HG03457 (cell line): ENCODE measurements around the gene SH2D3C.

Experiments
- ATAC-seq: cut with Tn5 transposase; IDR thresholded peaks from one replicate; pipeline ENCODE4 v1.9.1; 2021; ENCODE audit warnings: moderate number of reproducible peaks; ENCODE audit not compliant: unreplicated experiment

Gene SH2D3C

DNA sequence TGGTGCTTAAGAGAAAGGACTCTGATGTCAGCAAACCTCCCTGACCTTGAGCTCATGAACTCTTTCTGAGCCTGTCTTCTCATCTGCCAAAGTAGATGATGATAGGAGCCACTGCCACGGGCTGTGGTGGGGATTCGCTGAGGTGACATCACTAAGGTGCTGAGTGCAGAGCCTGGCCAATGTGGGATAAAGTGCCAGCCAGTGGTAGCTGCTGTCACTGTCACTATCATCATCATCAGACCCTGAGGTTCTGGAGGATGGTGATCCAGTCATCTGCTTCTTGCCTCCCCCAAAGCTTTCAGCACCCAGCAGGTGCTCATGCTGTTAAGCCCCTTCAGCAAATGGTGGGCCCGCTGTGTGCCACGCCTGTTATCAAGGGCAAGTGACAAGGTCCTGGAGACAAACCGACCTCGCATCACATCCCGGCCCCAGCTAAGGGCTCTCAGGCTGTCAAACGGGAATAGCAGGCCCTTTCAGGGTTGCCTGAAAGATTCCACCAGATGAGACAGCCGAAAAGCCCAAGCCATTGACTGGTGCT, 30.6 kb upstream of the SH2D3C start:
- no peak for ATAC-seq

- ATAC-seq, result no peak
Measured at GRCh38 chr9:127808347-127809001, 30.0 kb upstream of the SH2D3C start.

GRCh38 chr9:127806871-127807270, 28.4 kb upstream of the SH2D3C start:
- ATAC-seq, result no peak

GRCh38 chr9:127805620-127806019, 27.2 kb upstream of the SH2D3C start:
- ATAC-seq, result no peak

DNA sequence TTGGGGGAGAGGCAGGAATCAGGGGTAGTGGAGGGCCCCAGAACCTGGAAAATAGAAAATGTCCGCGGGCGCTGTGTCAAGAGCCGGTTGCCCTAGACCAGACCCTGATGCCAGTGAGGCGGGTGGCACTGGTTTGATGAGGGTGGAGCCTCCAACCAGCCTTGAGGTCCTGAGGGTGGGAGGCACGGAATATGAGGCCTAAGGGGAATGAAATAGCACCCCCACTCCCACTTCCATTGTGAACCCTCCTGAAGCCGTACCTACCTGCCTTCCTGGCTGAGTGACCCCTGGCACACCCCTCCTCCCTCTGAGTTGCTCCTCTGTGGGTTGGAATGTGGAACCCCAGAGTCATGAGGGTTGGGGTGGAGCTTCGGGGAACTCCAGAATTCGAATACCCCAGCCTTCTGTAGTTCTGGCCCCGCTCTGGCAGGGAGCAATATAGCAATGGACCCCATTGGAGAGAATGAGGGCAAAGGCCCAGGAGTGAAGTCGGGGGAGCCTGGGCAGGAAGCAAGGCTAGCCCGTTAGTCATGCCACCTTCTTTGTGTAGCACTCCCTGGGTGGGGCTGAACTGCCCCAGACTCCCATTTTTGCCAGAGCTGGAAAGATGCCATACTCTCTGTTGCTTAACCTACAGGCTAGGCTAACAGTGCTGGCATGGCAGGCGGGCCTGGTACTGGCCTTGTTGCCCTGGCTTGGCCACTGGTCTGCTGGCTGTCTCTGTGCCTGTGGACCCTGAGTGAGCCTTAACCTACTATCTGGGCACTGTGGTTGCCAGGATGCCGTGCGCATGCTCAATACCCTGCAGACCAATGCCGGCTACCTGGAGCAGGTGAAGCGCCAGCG, 25.3 kb upstream of the SH2D3C start:
- ATAC-seq, result no peak

GRCh38 chr9:127802576-127803443, 24.3 kb upstream of the SH2D3C start, which contains the start of gene FPGS:
TSS of gene FPGS (plus strand) at chr9:127802882. CDS start at chr9:127802925, 43 bp downstream.
- ATAC-seq, result peak; percentile 43

DNA sequence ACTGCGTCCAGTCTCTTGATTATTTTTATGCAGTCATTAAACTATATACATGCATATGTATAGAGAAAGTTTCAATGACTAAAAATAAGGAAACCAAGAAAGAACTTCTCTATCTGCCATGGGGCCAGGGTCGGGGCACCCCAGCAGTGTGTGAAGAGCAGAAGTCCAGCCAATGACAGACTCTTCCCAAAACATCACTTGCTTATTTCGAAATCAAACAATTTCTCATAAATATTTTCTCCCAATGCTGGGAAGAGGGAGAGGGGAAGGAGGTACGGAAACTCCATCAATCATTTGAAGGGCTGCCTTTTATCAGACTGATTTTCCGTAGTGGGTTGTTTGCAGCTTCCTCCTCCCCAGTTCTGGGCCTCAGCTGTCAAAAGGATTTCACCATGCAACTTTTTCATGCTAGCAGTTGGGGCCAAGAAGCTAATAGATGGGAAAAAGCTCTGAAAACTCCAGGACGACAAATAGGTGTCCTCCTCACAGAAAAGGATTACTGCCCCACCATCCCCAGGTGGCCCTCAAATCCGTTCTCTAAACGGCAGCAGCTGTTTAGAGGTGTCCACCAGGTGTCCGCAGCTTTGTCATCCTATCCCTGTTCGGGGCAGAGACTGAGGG, 23.6 kb upstream of the SH2D3C start:
- ATAC-seq, result no peak

- no peak for ATAC-seq
Measured at GRCh38 chr9:127796852-127797370, 18.4 kb upstream of the SH2D3C start.

- no peak for ATAC-seq
Measured at GRCh38 chr9:127796225-127796813, 17.9 kb upstream of the SH2D3C start.

GRCh38 chr9:127794001-127794791, 15.7 kb upstream of the SH2D3C start:
- no peak for ATAC-seq

DNA sequence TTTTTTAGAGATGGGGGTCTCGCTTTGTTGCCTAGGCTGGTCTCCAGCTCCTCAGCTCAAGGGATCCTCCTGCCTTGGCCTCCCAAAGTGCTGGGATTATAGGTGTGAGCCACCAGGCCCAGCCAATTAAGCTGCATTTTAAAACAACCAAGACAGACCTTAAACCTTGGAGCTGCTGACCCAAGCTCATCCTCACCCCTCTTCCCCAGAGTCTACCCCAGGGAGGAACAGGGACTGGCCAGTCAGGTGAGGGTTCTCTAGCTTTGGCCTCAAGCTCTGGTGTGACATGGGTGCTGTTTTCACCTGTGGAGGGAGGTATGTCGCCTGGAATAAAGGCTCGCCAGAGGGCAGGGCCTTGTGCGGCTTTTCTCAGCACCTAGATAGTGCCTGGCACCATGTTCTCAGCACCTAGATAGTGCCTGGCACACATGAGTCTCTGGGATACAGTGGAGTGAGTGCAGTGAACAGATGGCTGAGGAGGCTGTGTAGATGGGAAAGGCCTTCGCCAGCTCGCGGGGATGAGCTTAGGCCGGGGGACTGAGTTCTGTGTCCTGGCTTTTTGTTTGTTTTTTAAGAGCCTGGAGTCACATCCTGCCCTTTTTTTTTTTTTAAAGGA, 14.7 kb upstream of the SH2D3C start:
- ATAC-seq, result no peak

DNA sequence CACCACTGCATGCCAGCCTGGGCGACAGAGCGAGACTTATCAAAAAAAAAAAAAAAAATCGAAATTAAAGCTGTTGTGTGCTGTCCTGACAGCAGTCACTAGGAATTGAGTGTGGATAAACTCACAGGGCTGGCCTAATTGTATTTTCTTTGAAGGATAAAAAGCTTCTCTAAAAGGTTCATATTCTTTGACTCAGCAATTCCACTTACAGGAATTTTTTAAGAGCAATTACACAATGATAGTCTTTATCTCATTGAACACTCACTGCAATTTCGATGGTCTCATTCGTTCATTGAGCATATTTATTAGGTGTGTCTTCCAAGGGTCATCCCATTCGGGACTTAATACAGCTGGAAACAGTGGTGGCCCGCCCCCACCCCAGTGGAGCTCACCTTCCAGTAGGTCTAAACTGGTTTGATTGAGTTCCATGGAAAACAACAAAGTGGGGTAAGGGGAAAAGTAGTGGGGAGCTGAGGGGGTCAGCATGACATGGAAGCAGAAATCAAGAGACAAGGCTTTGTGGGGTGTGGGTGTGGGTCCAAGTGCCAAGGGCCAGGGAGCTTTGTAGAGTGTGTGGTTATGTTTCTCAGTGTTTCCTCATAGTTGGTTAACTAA, 14.1 kb upstream of the SH2D3C start:
- no peak for ATAC-seq

GRCh38 chr9:127791085-127791484, 12.6 kb upstream of the SH2D3C start:
- ATAC-seq, result no peak

DNA sequence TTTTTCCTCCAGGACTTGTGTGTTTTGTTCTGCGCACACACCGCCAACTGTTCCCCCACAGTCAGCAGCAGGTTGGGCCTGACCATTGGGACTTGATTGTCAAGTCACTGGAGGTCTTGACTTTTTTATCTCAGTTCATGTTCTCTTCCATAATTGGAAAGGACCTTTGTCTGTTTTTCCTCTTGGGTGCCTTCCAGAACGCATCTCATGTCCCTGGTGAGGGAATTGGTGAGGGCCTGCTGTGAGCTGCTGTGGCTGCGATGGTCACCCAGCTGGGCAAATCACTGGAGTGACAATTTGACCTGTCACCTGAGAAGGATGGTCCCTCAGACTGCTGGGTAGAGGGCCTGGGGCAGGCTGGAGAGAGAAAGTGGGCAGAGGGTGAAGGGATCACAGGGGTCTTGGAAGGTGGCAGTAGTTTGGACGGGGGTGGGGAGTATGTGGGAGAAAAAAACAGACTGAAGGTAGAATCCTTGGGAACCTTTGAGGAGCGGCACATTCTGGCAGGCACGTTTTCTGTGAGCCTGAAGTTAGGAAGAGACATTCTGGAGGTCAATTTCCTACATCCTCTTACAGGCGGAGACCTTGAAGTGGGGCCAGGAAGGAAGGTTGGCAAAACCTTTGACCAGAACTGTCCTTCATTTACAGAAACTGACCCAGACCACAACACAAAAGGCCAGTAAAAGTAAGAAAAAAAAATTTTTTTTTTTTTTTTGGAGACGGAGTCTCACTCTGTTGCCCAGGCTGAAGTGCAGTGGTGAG, 11.8 kb upstream of the SH2D3C start:
- ATAC-seq, result no peak

GRCh38 chr9:127789179-127789578, 10.7 kb upstream of the SH2D3C start:
- no peak for ATAC-seq

- ATAC-seq, result no peak
Measured at GRCh38 chr9:127788337-127789011, 10.0 kb upstream of the SH2D3C start.

DNA sequence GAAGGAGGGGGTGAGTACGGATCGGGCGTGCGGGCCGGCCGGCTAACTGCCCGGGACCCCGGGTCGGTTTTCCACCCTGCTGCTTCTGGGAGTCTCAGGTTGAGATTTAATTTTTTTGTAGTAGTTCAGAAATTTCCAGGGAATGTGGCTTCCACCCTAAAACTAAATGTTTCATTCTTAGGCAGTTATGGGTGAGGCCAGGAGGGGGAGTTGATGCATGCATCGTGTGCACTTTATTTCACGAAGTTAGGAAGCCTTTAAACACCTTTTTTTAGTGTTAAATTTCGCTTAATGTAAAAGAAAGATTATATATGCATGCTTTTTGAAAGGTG, 8.3 kb upstream of the SH2D3C start:
- ATAC-seq, result no peak
